Measurements from ENCODE around the gene GALNT2.

GALNT2 gene

GRCh38 chr1:230129341-230129740 is 62.3 kb downstream of the GALNT2 start:
- Histone ChIP-seq H3F3A (ENCODE audit: insufficient read depth, low read length) (peaks cover 22% of the 10 kb centered on the region), H3K36me3 (replicated peaks; ENCODE audit: insufficient read depth, low read length) (no peaks in the 10 kb centered on the region), H3K79me2 (ENCODE audit: low read length) (peaks cover 98% of the 10 kb centered on the region), H3K27ac (ENCODE audit: low read length) (no peak overlapping the region), H4K20me1 (ENCODE audit: insufficient read depth, low read length) (no peaks in the 10 kb centered on the region), H2AFZ (ENCODE audit: low read length) (no peak overlapping the region), H3K9ac (ENCODE audit: low read length) (no peak overlapping the region), H3K9me3 (replicated peaks; ENCODE audit: insufficient read depth, low read length) (no peaks in the 10 kb centered on the region), H3K4me3 (ENCODE audit: low read length) (no peak overlapping the region), H3K4me1 (ENCODE audit: low read length) (peaks cover 33% of the 10 kb centered on the region), H3K27me3 (replicated peaks; ENCODE audit: insufficient read depth, low read length) (no peaks in the 10 kb centered on the region), H3K9me2 (replicated peaks; ENCODE audit: insufficient read depth, low read length) (no peaks in the 10 kb centered on the region), H3K4me2 (ENCODE audit: low read depth, low read length) (no peak overlapping the region)
- DNase-seq = no peak
- TF ChIP-seq EZH2 (optimal IDR thresholded peaks at IDR 0.05; ENCODE audit: low read depth, low read length) (no peak), CTCF (IDR thresholded peaks at IDR 0.05; ENCODE audit: low read length) (no peak), EZH2phosphoT487 (IDR thresholded peaks at IDR 0.05; ENCODE audit: low read length) (no peak)

- no peaks in the 10 kb centered on the region for H3K36me3 ChIP-seq (replicated peaks; ENCODE audit: insufficient read depth, low read length)
- H4K20me1 ChIP-seq (ENCODE audit: insufficient read depth, low read length) = no peaks in the 10 kb centered on the region
- no peak overlapping the region for H3K9ac ChIP-seq (ENCODE audit: low read length)
- H3K4me1 ChIP-seq (ENCODE audit: low read length) = peaks cover 22% of the 10 kb centered on the region
- no peak overlapping the region for H3K4me2 ChIP-seq (ENCODE audit: low read depth, low read length)
- peaks cover 98% of the 10 kb centered on the region for H3K79me2 ChIP-seq (ENCODE audit: low read length)
- peaks cover 13% of the 10 kb centered on the region for H3F3A ChIP-seq (ENCODE audit: insufficient read depth, low read length)
- H2AFZ ChIP-seq (ENCODE audit: low read length) = no peak overlapping the region
- H3K27me3 ChIP-seq (replicated peaks; ENCODE audit: insufficient read depth, low read length) = no peaks in the 10 kb centered on the region
- no peaks in the 10 kb centered on the region for H3K9me3 ChIP-seq (replicated peaks; ENCODE audit: insufficient read depth, low read length)
- no peaks in the 10 kb centered on the region for H3K9me2 ChIP-seq (replicated peaks; ENCODE audit: insufficient read depth, low read length)
- H3K4me3 ChIP-seq (ENCODE audit: low read length) = no peak overlapping the region
- no peak overlapping the region for H3K27ac ChIP-seq (ENCODE audit: low read length)
- TF ChIP-seq EZH2 (optimal IDR thresholded peaks at IDR 0.05; ENCODE audit: low read depth, low read length) (no peak), EZH2phosphoT487 (IDR thresholded peaks at IDR 0.05; ENCODE audit: low read length) (no peak), CTCF (IDR thresholded peaks at IDR 0.05; ENCODE audit: low read length) (no peak)
- DNase-seq = no peak
Measured at GRCh38 chr1:230130172-230130944, 63.3 kb downstream of the GALNT2 start.

GRCh38 chr1:230131457-230131856 is 64.4 kb downstream of the GALNT2 start:
- Histone ChIP-seq H3K9me2 (replicated peaks; ENCODE audit: insufficient read depth, low read length) (no peaks in the 10 kb centered on the region), H3K4me1 (ENCODE audit: low read length) (peaks cover 15% of the 10 kb centered on the region), H2AFZ (ENCODE audit: low read length) (no peak overlapping the region), H3K4me3 (ENCODE audit: low read length) (no peak overlapping the region), H3K9ac (ENCODE audit: low read length) (no peak overlapping the region), H3K79me2 (ENCODE audit: low read length) (peaks cover 98% of the 10 kb centered on the region), H4K20me1 (ENCODE audit: insufficient read depth, low read length) (no peaks in the 10 kb centered on the region), H3K27me3 (replicated peaks; ENCODE audit: insufficient read depth, low read length) (no peaks in the 10 kb centered on the region), H3K4me2 (ENCODE audit: low read depth, low read length) (no peak overlapping the region), H3K27ac (ENCODE audit: low read length) (no peak overlapping the region), H3K9me3 (replicated peaks; ENCODE audit: insufficient read depth, low read length) (no peaks in the 10 kb centered on the region), H3F3A (ENCODE audit: insufficient read depth, low read length) (peaks cover 13% of the 10 kb centered on the region), H3K36me3 (replicated peaks; ENCODE audit: insufficient read depth, low read length) (no peaks in the 10 kb centered on the region)
- no peak for DNase-seq
- TF ChIP-seq EZH2phosphoT487 (IDR thresholded peaks at IDR 0.05; ENCODE audit: low read length) (no peak), EZH2 (optimal IDR thresholded peaks at IDR 0.05; ENCODE audit: low read depth, low read length) (no peak), CTCF (IDR thresholded peaks at IDR 0.05; ENCODE audit: low read length) (no peak)

All from MM.1S (cell line).